Panc1 (cell line): ENCODE results near the gene SPEM3. TPM values are rescaled to one million over a fixed set of nuclear protein-coding genes. Genes with fewer than 3 reads are reported as not detected.

Experiments
- ATAC-seq: fragments of 200-7000 bp; cut with Tn5 transposase; 2 replicates; pipeline ENCODE4 v1.9.1; 2020; ENCODE audit warnings: mild to moderate bottlenecking, moderate library complexity
- BruUV-seq: library from RNA; stranded (reverse); fragments of 400-500 nt; replicated peaks from 2 replicates; lab custom pipeline; 2021; lab: Mats Ljungman, UMichigan
- CTCF ChIA-PET: fragments of 300-600 bp; sonication (Branson Sonifier 250); formaldehyde crosslinking; loops from one replicate; lab custom pipeline; 2022; ENCODE audit warnings: antibody characterized with exemption; lab: Charles Lee
- POLR2A ChIA-PET: fragments of 300-600 bp; sonication (Branson Sonifier 250); formaldehyde crosslinking; loops from one replicate; lab custom pipeline; 2022; ENCODE audit warnings: antibody characterized with exemption; lab: Charles Lee
- DNase-seq: peaks from one replicate; pipeline ENCODE4 v3.0.0-alpha.2; 2010; ENCODE audit warnings: low read depth, low spot score
- H3K27ac ChIP-seq: 2 replicates; pipeline ENCODE4 v1.5.1; 2011; ENCODE audit warnings: mild to moderate bottlenecking, low read length, inconsistent platforms
- H3K27me3 ChIP-seq: fragments of 200-500 bp; sonication (Bioruptor generic); 2 replicates; pipeline ENCODE4 v1.6.0; 2014; ENCODE audit warnings: low read length, inconsistent platforms; ENCODE audit not compliant: control insufficient read depth, insufficient read depth
- H3K36me3 ChIP-seq: fragments of 200-500 bp; sonication (Bioruptor generic); 2 replicates; pipeline ENCODE4 v1.5.1; 2014; ENCODE audit warnings: inconsistent platforms, mild to moderate bottlenecking, low read length, moderate library complexity; ENCODE audit not compliant: control insufficient read depth, insufficient read depth
- H3K4me1 ChIP-seq: 2 replicates; pipeline ENCODE4 v1.5.1; 2011; ENCODE audit warnings: inconsistent platforms, mild to moderate bottlenecking, low read length, moderate library complexity; ENCODE audit not compliant: control insufficient read depth, insufficient read depth
- H3K4me3 ChIP-seq, 2 experiments: 2 replicates each; pipeline ENCODE4 v1.5.1; 2011 to 2012; ENCODE audit warnings: low read depth in 2 of 2, low read length in 2 of 2, mild to moderate bottlenecking in 2 of 2, inconsistent platforms in 1 of 2, moderate library complexity in 1 of 2
- H3K9me3 ChIP-seq: fragments of 200-500 bp; sonication (Bioruptor generic); 2 replicates; pipeline ENCODE4 v1.5.1; 2014; ENCODE audit warnings: low read depth, mild to moderate bottlenecking, inconsistent platforms, low read length, moderate library complexity; ENCODE audit not compliant: control insufficient read depth, insufficient read depth
- POLR2AphosphoS5 ChIP-seq: IDR thresholded peaks from 2 replicates; pipeline ENCODE4 v1.6.1; 2012; ENCODE audit warnings: mild to moderate bottlenecking, low read depth, low read length, moderate library complexity
- SIN3A ChIP-seq: IDR thresholded peaks from 2 replicates; pipeline ENCODE4 v1.6.1; 2012; ENCODE audit warnings: low read depth, mild to moderate bottlenecking, low read length, moderate library complexity, borderline replicate concordance; ENCODE audit not compliant: insufficient read depth
- TCF7L2 ChIP-seq: IDR thresholded peaks from 2 replicates; pipeline ENCODE4 v1.6.1; 2011; ENCODE audit warnings: mild to moderate bottlenecking, low read depth, low read length, inconsistent platforms
- in situ Hi-C: cut with HindIII; loops from 2 replicates; pipeline ENCODE4 v1.10.0; 2016; ENCODE audit warnings: low sequenced_read_pairs, low pct_unique_long_range_greater_than_20kb
- intact Hi-C: fragments of 100-400 bp; cut with micrococcal nuclease; formaldehyde crosslinking; loops from one replicate; pipeline ENCODE4 v1.10.0; 2022; ENCODE audit not compliant: unreplicated experiment
- total RNA-seq: library from RNA; stranded (reverse); gene quantifications from one replicate; pipeline ENCODE4 v1.2.1, GENCODE V29; 2021; ENCODE audit not compliant: unreplicated experiment
- TF ChIP-seq, protein P1 (sequence below), 2 experiments: IDR thresholded peaks; 2 replicates each; pipeline ENCODE4 v1.6.1; 2011 to 2012; ENCODE audit warnings: low read depth in 2 of 2, control low read depth in 1 of 2, low read length in 1 of 2, mild to moderate bottlenecking in 1 of 2, moderate library complexity in 1 of 2; ENCODE audit not compliant: insufficient read depth in 1 of 2
- TF ChIP-seq, protein P2 (sequence below): fragments of 450-650 bp; IDR thresholded peaks from 2 replicates; pipeline ENCODE4 v1.5.1; 2017; ENCODE audit warnings: mild to moderate bottlenecking

The SPEM3 gene
- total RNA-seq, 1 experiment from 2014 or later: not detected

DNA sequence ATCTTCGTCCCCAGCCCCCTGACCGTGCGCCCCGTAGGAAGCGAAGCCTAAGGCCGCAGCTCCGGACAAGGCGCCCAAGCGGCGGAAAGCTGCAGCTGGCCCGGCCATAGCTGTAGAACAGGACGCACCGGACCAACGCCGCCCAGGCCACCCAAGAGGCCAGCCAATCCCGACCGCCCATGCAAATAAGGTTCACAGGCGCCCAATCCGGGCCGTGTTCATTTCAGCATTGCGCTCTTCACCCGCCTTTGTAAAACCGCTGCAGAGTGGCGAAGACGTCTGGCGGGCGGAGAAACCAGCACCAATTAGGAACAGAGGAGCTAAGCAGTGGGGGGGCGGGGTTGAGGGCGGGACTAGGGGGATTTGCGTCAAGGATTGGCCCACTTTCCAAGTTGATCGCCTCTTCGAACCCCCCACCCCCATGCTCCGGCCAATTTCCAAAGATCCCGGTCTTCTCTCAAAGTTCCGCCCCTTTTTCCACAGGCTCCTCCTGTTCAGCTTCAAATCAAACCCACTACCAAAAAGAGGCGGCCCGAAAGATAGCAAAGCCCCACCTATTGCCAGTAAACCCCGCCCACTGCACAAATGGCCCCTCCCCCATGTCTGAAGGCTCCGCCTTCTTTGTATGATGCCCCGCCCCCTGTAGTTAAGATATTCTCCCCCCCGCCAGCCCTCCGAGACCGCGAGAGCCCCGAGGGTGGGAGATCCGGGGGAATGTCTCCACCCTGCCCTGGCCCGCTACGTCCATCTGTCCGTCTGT is 24.5 kb upstream of the SPEM3 start, which contains the start of gene TMEM256:
TMEM256 (minus strand) TSS at position 121 of the 760 bp plus-strand sequence; CDS start at position 108, 13 bp downstream.
- CTCF ChIA-PET: interaction anchor here (0.7 kb wide), 2 partner anchors 48 to 148 kb away, joined by 4 to 5 read pairs; no protein-coding TSS in a partner anchor
- TF ChIP-seq, protein P1, sequence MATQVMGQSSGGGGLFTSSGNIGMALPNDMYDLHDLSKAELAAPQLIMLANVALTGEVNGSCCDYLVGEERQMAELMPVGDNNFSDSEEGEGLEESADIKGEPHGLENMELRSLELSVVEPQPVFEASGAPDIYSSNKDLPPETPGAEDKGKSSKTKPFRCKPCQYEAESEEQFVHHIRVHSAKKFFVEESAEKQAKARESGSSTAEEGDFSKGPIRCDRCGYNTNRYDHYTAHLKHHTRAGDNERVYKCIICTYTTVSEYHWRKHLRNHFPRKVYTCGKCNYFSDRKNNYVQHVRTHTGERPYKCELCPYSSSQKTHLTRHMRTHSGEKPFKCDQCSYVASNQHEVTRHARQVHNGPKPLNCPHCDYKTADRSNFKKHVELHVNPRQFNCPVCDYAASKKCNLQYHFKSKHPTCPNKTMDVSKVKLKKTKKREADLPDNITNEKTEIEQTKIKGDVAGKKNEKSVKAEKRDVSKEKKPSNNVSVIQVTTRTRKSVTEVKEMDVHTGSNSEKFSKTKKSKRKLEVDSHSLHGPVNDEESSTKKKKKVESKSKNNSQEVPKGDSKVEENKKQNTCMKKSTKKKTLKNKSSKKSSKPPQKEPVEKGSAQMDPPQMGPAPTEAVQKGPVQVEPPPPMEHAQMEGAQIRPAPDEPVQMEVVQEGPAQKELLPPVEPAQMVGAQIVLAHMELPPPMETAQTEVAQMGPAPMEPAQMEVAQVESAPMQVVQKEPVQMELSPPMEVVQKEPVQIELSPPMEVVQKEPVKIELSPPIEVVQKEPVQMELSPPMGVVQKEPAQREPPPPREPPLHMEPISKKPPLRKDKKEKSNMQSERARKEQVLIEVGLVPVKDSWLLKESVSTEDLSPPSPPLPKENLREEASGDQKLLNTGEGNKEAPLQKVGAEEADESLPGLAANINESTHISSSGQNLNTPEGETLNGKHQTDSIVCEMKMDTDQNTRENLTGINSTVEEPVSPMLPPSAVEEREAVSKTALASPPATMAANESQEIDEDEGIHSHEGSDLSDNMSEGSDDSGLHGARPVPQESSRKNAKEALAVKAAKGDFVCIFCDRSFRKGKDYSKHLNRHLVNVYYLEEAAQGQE (IDR thresholded peaks at IDR 0.05; ENCODE audit: insufficient read depth in 1 of 2, low read depth in 2 of 2, low read length in 1 of 2): no peak
- TF ChIP-seq POLR2AphosphoS5: peak; percentile 65
- TF ChIP-seq, protein P2, sequence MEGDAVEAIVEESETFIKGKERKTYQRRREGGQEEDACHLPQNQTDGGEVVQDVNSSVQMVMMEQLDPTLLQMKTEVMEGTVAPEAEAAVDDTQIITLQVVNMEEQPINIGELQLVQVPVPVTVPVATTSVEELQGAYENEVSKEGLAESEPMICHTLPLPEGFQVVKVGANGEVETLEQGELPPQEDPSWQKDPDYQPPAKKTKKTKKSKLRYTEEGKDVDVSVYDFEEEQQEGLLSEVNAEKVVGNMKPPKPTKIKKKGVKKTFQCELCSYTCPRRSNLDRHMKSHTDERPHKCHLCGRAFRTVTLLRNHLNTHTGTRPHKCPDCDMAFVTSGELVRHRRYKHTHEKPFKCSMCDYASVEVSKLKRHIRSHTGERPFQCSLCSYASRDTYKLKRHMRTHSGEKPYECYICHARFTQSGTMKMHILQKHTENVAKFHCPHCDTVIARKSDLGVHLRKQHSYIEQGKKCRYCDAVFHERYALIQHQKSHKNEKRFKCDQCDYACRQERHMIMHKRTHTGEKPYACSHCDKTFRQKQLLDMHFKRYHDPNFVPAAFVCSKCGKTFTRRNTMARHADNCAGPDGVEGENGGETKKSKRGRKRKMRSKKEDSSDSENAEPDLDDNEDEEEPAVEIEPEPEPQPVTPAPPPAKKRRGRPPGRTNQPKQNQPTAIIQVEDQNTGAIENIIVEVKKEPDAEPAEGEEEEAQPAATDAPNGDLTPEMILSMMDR: no peak
- no peak for TF ChIP-seq TCF7L2
- TF ChIP-seq SIN3A: 0 out of 2 replicates have a peak, but pooled peaks have one; percentile 21
- POLR2A ChIA-PET: interaction anchor here (0.6 to 1.6 kb wide), 4 partner anchors 31 to 1963 kb away, joined by 3 to 9 read pairs (median 4); partner anchors contain the start of genes POLR2A and TMEM102
- intact Hi-C loops: no loop called here
- in situ Hi-C loops: no loop called here
- Histone ChIP-seq H3K36me3 (no peaks in the 10 kb centered on the region), H3K9me3 (no peaks in the 10 kb centered on the region), H3K27me3 (no peaks in the 10 kb centered on the region), H3K4me1 (peaks cover 3% of the 10 kb centered on the region), H3K4me3 (peak within 1 kb of the TSS; percentile 61 to 63), H3K27ac (peak within 1 kb of the TSS; percentile 76)
- no TSS peak for BruUV-seq
- DNase-seq (peak; percentile 96), ATAC-seq (peak; percentile 96)

DNA sequence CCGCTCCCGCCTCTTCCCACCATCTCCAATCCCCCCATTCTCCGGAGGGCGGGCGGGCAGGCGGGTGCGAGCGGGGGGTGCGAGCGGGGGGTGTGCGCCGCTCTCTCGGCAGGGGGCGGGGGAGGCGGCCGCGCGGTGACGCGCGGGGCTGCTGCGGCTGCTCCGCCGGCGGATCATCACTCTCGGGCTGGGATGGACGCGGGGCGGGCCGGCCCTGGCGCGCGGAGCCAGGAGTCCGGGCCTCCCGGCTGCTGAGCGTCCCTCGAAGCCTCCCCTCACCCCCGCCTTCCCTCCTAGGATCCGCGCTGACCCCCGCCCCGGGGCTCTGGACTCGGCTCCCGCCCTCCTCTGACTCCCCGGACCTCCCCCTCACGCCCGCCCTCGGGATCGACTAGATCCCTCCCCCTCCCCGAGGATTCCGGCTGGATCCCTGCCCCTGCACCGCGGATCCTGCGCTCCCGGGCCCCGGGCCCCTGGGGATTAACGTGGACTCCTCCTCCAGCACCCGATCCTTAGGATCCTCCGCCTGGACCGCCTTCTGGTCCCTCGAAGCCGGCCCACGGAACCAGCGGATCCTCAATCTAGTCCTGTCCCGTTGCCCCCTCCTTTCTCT is 23.8 kb upstream of the SPEM3 start:
- ATAC-seq: peak; percentile 38
- Histone ChIP-seq H3K27me3 (no peaks in the 10 kb centered on the region), H3K4me3 (peak overlapping the region; percentile 61 to 63), H3K9me3 (no peaks in the 10 kb centered on the region), H3K4me1 (peaks cover 3% of the 10 kb centered on the region), H3K27ac (peak overlapping the region; percentile 57), H3K36me3 (no peaks in the 10 kb centered on the region)
- in situ Hi-C loops: no loop called here
- no peak for DNase-seq
- TF ChIP-seq POLR2AphosphoS5 (no peak), SIN3A (no peak), TCF7L2 (no peak)
- TF ChIP-seq, protein P2: no peak
- TF ChIP-seq, protein P1 (IDR thresholded peaks at IDR 0.05; ENCODE audit: insufficient read depth in 1 of 2, low read depth in 2 of 2, low read length in 1 of 2): no peak
- POLR2A ChIA-PET: interaction anchor here (0.6 to 0.8 kb wide), 2 partner anchors 80 to 1964 kb away, joined by 3 read pairs; partner anchors contain the start of gene POLR2A
- no TSS peak for BruUV-seq
- CTCF ChIA-PET: interaction anchor here (0.7 kb wide), 1 partner anchor 49 kb away, joined by 4 read pairs; no protein-coding TSS in a partner anchor
- intact Hi-C loops: no loop called here
